NCI-H1436 (cell line): ENCODE measurements around the gene PDE5A.

Source experiments
- DNase-seq: peaks from one replicate; lab custom pipeline; 2025; lab: John Stamatoyannopoulos, UW

PDE5A gene

DNA sequence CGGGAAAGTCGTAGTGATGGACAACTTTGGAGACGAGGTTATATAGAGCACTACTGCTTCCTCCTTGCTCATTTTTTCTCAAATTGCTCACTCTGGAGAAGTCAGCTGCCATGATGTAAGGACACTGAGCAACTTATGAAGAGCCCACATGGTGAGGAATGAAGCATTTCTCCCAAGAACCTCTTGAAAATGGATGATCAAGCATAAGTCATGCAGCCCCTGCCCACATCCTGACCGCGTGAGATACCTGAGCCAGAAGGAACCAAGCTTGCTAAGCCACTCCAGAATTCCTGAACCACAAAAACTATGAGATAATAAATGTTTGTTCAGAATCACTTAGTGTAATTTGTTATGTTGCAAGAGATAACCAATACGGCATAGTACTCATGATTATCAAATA, 42.8 kb downstream of the PDE5A start:
- DNase-seq, result no peak

- no peak for DNase-seq
These were observed 47.3 kb downstream of the PDE5A start for GRCh38 chr4:119581190-119581873.

- no peak for DNase-seq
These were observed 48.3 kb downstream of the PDE5A start for GRCh38 chr4:119580293-119580692.

DNA sequence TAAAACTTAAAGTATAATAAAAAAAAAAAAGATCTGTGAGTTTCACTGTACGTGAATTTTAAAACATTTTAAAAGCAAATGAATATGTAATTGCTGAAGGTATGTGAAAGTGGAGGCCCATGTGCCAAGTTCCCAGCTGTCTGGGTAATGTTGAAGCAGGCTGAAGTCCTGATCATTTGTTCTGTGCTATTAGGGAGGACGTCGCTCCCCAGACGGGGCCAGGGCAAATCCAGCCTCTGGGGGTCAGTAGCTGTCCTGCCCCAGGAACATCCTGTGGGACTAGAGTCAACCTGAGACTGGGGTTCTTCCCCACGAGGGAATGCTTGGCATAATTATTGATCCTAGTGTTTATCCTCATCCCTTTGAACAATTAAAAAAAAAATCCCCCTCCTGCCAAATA, 48.8 kb downstream of the PDE5A start:
- DNase-seq, result no peak

DNA sequence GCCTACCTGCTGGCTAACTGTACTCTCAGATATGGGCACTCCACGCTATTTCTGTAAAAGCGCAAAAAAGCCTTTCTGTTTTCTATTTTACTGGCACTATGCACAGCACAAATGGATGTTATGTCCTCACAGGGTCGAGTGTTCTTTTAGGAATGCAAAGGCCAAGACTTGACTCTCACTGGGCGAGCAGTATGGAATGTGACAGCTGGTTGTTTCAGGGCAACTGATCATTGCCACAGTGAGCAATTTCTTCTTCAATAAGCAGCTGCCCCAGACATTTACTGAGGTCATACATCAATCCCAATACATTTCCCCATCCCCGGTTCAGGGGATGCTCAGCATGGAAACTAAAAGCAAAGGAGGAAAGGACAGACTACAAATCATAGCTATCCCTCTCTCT, 58.2 kb downstream of the PDE5A start:
- no peak for DNase-seq

DNA sequence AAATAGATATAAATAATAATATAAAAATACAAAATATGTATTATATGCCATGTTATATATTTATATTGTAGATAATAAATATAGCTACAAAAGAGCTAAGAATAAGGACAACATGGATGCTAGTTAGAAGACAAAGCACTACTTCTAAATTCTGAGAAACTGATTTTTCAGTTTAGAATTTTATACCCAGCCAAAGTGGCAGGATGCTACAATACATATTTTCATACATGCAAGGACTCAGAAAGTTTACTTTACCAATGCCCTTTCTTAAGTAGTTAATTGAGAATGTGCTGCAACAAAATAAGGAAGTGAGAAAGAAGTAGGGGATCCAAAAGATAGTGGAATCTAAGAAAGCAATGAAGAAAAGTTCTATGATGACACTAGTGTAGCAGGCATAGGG, 64.5 kb downstream of the PDE5A start:
- no peak for DNase-seq

DNA sequence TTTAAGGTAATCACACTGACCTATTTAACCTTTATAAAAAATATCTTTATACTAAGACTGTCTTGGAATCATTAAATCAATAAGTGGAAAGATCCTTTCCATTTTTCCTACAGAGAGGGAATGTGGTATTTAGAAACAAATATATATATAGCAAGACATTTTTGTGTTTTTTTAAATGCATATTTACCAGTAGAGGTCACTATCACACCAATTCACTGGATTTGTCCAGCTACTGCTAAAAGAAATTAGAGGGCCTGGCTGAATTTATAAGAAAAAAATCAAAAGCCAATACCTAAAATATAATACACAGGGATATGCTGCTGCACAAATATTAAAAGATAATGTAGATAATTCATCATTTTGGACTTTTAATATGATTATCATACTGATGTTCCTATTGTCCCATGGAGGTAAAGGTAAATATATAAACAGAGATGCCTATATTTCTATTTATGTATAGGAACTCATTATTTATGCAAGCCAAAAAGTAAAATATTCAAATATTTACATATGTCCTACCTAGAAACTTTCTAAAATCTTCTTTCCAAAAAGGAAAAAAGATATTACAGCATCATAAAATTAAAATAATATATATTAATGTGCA, 69.5 kb downstream of the PDE5A start:
- DNase-seq, result peak; percentile 25

GRCh38 chr4:119550857-119551532, 77.6 kb downstream of the PDE5A start:
- DNase-seq, result no peak

DNA sequence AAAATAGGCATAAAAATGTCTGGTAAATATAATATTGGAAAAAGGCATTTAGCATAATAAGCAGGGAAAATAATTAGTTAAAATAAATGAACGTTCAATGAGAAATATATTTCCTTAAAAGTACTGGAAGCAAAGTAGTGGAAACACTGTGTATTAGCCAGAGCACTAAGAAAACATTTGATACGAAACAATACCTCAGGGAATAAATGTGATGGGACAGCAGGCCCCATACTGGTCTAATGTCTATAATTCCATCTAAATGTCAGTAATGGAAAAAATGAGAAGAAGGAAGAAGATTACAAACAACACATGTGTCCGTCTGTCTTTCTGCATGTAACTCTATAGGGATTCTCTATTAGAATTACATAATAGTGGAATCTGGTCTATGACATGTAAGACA, 79.0 kb downstream of the PDE5A start:
- no peak for DNase-seq

- no peak for DNase-seq
These were observed 84.8 kb downstream of the PDE5A start for GRCh38 chr4:119543779-119544178.

GRCh38 chr4:119543187-119543586, 85.4 kb downstream of the PDE5A start:
- DNase-seq, result no peak

GRCh38 chr4:119540249-119540648, 88.4 kb downstream of the PDE5A start:
- DNase-seq, result no peak

- DNase-seq, result no peak
These were observed 91.0 kb downstream of the PDE5A start for GRCh38 chr4:119537586-119537985.

GRCh38 chr4:119536572-119537528, 91.8 kb downstream of the PDE5A start:
- no peak for DNase-seq

DNA sequence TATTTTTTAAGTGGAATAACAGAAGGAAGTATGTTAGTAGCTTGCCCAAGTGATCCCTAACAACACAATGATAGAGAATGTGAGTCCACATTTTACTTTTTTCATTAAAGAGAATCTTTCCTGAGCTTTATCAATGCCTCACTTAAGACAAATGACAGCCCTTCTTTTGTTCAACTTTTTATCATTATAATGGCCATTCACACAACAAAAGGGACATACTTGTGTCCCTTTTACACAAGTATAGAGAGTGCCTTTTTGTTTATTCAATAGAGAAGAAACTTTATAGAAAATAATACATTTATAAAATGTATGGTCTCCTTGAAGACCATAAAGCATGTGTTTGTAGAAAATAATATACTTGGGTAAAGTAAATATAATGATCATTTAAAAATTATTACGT, 96.3 kb downstream of the PDE5A start:
- DNase-seq, result no peak

DNA sequence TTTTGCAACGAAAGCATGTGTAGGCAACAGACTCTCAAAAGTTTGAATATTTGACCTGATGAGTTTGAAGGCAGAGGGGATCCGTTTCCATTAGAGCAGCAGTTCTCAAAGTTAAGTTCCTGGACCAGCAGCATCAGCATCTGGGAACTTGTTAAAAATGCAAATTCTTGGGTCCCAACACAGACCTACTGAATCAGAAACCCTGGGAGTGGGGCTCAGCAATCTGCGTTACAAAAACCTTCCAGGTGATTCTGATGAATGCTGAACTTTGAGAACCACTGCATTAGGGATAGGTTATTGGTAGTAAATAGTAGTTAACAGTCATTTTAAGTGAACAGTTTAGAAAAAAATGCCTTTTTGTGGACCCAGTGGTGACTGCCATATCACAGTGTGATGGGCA, 98.8 kb downstream of the PDE5A start:
- DNase-seq, result no peak

- no peak for DNase-seq
These were observed 101.6 kb downstream of the PDE5A start for GRCh38 chr4:119526786-119527550.

- DNase-seq, result no peak
These were observed 102.6 kb downstream of the PDE5A start for GRCh38 chr4:119525771-119526712.

GRCh38 chr4:119525005-119525749, 103.4 kb downstream of the PDE5A start:
- DNase-seq, result no peak

GRCh38 chr4:119523399-119523798, 105.2 kb downstream of the PDE5A start:
- no peak for DNase-seq
